Omental fat pad (tissue), 4 donors: ENCODE measurements around the gene MEX3D. TPM values are rescaled to one million over a fixed set of nuclear protein-coding genes. Genes with fewer than 3 reads are reported as not detected.

Experiments
- ATAC-seq: fragments of 150-250 bp; one replicate; pipeline ENCODE4 v1.9.1; 2016; ENCODE audit warnings: mild to moderate bottlenecking, moderate library complexity; ENCODE audit not compliant: low FRiP score
- DNase-seq: peaks from one replicate; pipeline ENCODE4 v3.0.0-alpha.2; 2019; ENCODE audit warnings: low spot score
- total RNA-seq, 4 donors: library from RNA; depleted of rRNA; stranded (reverse); fragments of >200 nt; gene quantifications; one replicate each; pipeline ENCODE4 v1.1.0, GENCODE V29; 2016
- TF ChIP-seq, protein P1 (sequence below), 3 donors: fragments of 450-650 bp; IDR thresholded peaks; one replicate each; pipeline ENCODE4 v1.5.1; 2016 to 2017; ENCODE audit warnings: antibody characterized with exemption in 3 of 3, mild to moderate bottlenecking in 3 of 3, moderate library complexity in 2 of 3

The MEX3D gene
- total RNA-seq, 4 donors from 2014 or later, result 3.3 to 10.2 (median 7.7) TPM

DNA sequence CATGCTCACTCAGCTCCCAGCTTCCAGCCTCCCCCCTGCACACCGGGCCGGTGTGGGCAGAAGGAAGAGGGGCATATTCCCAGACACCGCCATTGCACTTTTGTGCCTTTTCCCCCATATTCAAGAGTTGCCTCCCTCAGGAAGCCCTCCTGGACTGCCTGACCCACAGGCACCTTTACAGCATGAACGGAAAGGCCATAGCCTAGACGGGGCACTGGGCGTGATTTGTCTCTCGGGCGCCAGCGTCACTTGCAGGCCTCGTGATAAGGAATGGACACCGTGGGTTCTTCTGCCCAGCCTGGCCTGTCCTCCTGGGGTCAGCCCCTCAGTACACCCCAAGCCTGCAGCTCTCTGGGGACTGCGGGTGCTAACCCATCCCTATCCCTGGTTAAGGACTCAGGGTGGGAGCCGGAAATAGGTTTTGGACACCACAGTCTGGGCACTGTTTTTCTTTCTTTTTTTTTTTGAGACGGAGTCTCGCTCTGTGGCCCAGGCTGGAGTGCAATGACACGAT, 38.1 kb upstream of the MEX3D start:
- TF ChIP-seq, protein P1, sequence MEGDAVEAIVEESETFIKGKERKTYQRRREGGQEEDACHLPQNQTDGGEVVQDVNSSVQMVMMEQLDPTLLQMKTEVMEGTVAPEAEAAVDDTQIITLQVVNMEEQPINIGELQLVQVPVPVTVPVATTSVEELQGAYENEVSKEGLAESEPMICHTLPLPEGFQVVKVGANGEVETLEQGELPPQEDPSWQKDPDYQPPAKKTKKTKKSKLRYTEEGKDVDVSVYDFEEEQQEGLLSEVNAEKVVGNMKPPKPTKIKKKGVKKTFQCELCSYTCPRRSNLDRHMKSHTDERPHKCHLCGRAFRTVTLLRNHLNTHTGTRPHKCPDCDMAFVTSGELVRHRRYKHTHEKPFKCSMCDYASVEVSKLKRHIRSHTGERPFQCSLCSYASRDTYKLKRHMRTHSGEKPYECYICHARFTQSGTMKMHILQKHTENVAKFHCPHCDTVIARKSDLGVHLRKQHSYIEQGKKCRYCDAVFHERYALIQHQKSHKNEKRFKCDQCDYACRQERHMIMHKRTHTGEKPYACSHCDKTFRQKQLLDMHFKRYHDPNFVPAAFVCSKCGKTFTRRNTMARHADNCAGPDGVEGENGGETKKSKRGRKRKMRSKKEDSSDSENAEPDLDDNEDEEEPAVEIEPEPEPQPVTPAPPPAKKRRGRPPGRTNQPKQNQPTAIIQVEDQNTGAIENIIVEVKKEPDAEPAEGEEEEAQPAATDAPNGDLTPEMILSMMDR (IDR thresholded peaks at IDR 0.05), result no peak
- ATAC-seq, result peak; percentile 26
- DNase-seq, result no peak

DNA sequence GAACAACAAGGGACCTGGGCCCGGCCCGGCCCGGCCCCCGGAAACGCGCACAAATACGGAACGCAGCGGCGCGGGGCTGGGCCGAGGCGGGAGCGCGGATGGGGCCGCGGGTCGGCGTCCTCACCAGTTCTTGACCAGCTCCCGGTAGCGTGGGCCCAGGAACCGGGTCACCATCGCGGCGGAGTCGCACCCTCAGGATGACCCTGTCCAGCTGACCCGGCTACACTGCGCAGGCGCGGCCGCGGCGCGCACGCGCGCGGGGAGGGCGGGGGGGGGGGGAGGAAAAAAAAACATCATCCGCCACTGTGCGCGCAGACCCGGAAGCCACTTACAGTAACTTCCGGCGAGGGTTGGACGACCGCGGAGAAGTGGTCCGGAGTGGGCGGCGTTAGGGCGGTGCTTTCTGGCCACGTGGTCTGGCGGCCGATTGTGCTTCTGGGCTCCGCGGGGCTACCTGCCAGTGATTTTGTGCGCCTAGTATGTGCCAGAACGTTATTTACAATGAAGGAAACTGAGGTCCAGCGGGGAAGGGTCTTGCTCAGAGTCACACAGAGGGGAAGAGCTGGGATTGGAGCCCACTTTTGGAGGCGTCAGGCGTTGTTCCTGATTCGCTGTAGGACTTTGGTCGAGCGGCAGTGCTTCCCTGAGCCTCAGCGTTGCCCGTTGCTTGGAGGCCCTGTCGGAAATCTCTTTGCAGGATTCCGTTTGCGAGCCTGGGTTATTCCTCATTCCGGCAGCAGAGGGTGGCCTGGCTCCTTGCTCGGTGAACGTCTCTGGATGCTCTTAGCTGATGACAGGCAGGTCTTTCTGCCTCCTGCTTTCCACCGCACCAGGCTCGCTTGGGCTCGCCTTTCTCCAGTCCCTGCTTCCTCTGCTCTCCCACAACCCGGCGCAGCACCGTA, 37.4 kb upstream of the MEX3D start, which contains the start of gene UQCR11:
UQCR11 (minus strand) TSS at position 227 of the 902 bp plus-strand sequence; CDS start at position 174, 53 bp downstream.
- TF ChIP-seq, protein P1 (IDR thresholded peaks at IDR 0.05), result no peak
- DNase-seq, result peak; percentile 77
- peak; percentile 93 for ATAC-seq

- TF ChIP-seq, protein P1 (IDR thresholded peaks at IDR 0.05), result no peak
- DNase-seq (no peak), ATAC-seq (no peak)
Measured at GRCh38 chr19:1602091-1602707, 34.1 kb upstream of the MEX3D start.

- ATAC-seq (no peak), DNase-seq (no peak)
Measured at GRCh38 chr19:1601613-1602064, 33.5 kb upstream of the MEX3D start.

DNA sequence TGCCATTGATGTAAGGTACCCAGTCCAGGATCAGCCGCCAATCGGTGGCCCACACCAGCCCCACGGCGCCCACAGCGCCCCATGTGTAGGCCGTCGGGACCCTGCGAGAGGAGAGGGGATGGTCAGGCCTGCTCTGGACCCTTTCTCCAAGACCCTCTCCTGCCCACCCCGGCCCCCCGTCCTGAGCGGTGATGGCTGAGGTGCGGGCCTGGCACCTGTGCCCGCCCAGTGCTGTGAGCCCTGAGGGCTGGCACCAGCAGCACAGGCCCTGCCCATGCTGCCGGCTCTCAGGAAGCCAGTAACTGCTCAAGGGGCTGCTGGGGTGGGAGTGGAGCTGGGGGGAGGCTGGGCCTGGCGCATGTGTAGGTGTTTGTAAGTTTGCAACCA, 31.3 kb upstream of the MEX3D start:
- ATAC-seq, result no peak
- TF ChIP-seq, protein P1 (IDR thresholded peaks at IDR 0.05), result no peak
- DNase-seq, result no peak

More at GRCh38 chr19:1601613-1602064, 33.5 kb upstream of the MEX3D start:
- TF ChIP-seq, protein P1 (IDR thresholded peaks at IDR 0.05), result no peak

GRCh38 chr19:1598777-1599459, 30.8 kb upstream of the MEX3D start:
- ATAC-seq (no peak), DNase-seq (no peak)

More at GRCh38 chr19:1598777-1599459, 30.8 kb upstream of the MEX3D start:
- TF ChIP-seq, protein P1 (IDR thresholded peaks at IDR 0.05), result no peak
